Stimulated activated CD8-positive, alpha-beta memory T cell treated with anti-CD3 and anti-CD28 coated beads, Interleukin-4, amount 100 ng/mL, for 24 hours (primary cell): Measurements from ENCODE around the gene UPB1.

ENCODE experiments used
- DNase-seq: peaks from one replicate; pipeline ENCODE4 v3.0.0-alpha.2; 2020; ENCODE audit warnings: low read depth

UPB1 gene

GRCh38 chr22:24494528-24495364 is at the start of gene UPB1:
TSS of gene UPB1 (plus strand) at chr22:24495332. CDS start at chr22:24495404, 72 bp downstream.
- DNase-seq, result no peak

- DNase-seq, result no peak
Observed at GRCh38 chr22:24445481-24446259, 49.5 kb upstream of the UPB1 start.

- no peak for DNase-seq
Observed at GRCh38 chr22:24446260-24446611, 48.9 kb upstream of the UPB1 start.

- DNase-seq, result no peak
Observed at GRCh38 chr22:24450610-24451009, 44.5 kb upstream of the UPB1 start.

GRCh38 chr22:24451162-24451561 is 44.0 kb upstream of the UPB1 start:
- no peak for DNase-seq

GRCh38 chr22:24453853-24454252 is 41.3 kb upstream of the UPB1 start:
- DNase-seq, result no peak

GRCh38 chr22:24455039-24455438 is 40.1 kb upstream of the UPB1 start:
- DNase-seq, result no peak

- no peak for DNase-seq
Observed at GRCh38 chr22:24455751-24456426, 39.2 kb upstream of the UPB1 start.

GRCh38 chr22:24457894-24458420 is 37.2 kb upstream of the UPB1 start:
- DNase-seq, result no peak

GRCh38 chr22:24459911-24460310 is 35.2 kb upstream of the UPB1 start:
- DNase-seq, result no peak

- no peak for DNase-seq
Observed at GRCh38 chr22:24460418-24461089, 34.6 kb upstream of the UPB1 start.

- no peak for DNase-seq
Observed at GRCh38 chr22:24463071-24463760, 31.9 kb upstream of the UPB1 start.

GRCh38 chr22:24465566-24465965 is 29.6 kb upstream of the UPB1 start:
- DNase-seq, result no peak

- no peak for DNase-seq
Observed at GRCh38 chr22:24465975-24466374, 29.2 kb upstream of the UPB1 start.

- DNase-seq, result no peak
Observed at GRCh38 chr22:24466716-24467328, 28.3 kb upstream of the UPB1 start.

GRCh38 chr22:24467340-24467739 is 27.8 kb upstream of the UPB1 start:
- DNase-seq, result no peak

- DNase-seq, result no peak
Observed at GRCh38 chr22:24471570-24471969, 23.6 kb upstream of the UPB1 start.

- no peak for DNase-seq
Observed at GRCh38 chr22:24473284-24473683, 21.8 kb upstream of the UPB1 start.

GRCh38 chr22:24474221-24474620 is 20.9 kb upstream of the UPB1 start:
- no peak for DNase-seq

- DNase-seq, result no peak
Observed at GRCh38 chr22:24474649-24475255, 20.4 kb upstream of the UPB1 start.
